ENCODE data around the gene FAM120A. TPM values are rescaled to one million over a fixed set of nuclear protein-coding genes. Genes with fewer than 3 reads are reported as not detected.
A peak's percentile ranks its signal among the peaks of the same experiment; 100 is the strongest.

The FAM120A gene
- total and polyA plus RNA-seq, 9 of the 15 experiments (the other 6 are each of a cell fraction or from before 2014, with no cell fraction given), result 8.7 to 71.0 (median 42.2) TPM

DNA sequence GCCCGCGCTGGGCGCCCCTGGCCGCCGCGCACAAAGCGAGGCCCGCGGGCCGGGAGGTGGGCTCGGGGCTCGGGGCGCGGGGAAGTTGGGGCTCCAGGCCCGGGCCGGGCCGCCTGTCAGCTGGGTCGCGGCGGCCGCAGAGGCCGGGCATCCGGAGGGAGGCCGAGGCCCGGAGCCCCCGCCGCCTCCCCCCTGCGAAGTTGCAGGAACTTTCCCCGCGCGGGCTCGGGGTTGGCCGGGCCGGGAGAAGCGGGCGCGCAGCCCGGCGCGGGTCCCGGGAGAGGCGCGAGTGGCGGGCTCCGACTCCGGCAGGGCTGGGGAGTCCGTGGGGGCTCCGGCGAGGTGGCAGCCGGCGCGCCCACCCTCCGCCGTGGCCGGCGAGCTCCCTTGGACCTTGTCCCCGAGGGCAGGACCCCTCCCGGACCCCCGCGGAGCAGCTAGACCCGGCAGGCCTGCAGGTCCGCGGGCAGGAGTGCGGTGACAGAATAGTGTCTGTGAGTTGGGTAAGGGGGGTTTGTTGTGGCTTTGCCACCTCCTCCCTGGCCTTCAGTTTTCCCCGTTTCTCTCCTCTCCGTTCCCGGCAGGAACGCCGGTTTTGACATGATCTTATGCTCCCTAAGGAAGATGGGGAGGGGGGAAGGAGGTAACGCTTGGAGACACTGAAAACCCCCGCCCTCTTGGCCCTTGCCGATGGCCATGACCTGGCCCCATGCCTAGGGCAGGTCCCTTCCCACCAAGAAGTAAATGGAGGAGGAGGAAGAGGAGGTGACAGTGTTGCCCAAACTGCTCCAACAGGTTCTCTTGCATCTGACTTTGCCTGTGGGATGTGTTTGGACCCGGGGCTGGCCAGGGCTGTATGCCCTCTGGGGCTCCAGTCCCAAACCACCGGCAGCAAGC lies 125.8 kb downstream of the FAM120A start (continued):
- TF ChIP-seq RBM25 (IDR thresholded peaks at IDR 0.05; ENCODE audit: low read depth, low read length, severe bottlenecking) (no peak), PCBP1 (IDR thresholded peaks at IDR 0.05; ENCODE audit: low read depth, low read length, poor library complexity, severe bottlenecking) (no peak), HIVEP1 (CRISPR knock-in tag; IDR thresholded peaks at IDR 0.05) (no peak), CREB1 (IDR thresholded peaks at IDR 0.05) (no peak), CREB1 (CRISPR knock-in tag; IDR thresholded peaks at IDR 0.05) (no peak), FOXP1 (CRISPR knock-in tag; IDR thresholded peaks at IDR 0.05) (no peak), RB1 (IDR thresholded peaks at IDR 0.05; ENCODE audit: low read depth) (peak; percentile 39; the same call in 1 of the 2 replicates), HDAC1 (IDR thresholded peaks at IDR 0.05) (no peak), L3MBTL2 (IDR thresholded peaks at IDR 0.05) (no peak), TSC22D4 (tag; IDR thresholded peaks at IDR 0.05) (no peak), ZNF232 (CRISPR knock-in tag; IDR thresholded peaks at IDR 0.05) (no peak), ZNF24 (IDR thresholded peaks at IDR 0.05) (no peak), ARID1B (IDR thresholded peaks at IDR 0.05) (no peak), U2AF2 (optimal IDR thresholded peaks at IDR 0.05; ENCODE audit: low read depth, low read length) (no peak), KLF1 (tag; IDR thresholded peaks at IDR 0.05) (no peak), YY1 (IDR thresholded peaks at IDR 0.05; ENCODE audit: borderline replicate concordance in 1 of 3, control insufficient read depth in 1 of 3, extremely low read depth in 1 of 3, insufficient read depth in 3 of 3, insufficient read length in 1 of 3, insufficient replicate concordance in 2 of 3, low read depth in 1 of 3, low read length in 2 of 3) (no peak)
- TF ChIP-seq, protein P1, sequence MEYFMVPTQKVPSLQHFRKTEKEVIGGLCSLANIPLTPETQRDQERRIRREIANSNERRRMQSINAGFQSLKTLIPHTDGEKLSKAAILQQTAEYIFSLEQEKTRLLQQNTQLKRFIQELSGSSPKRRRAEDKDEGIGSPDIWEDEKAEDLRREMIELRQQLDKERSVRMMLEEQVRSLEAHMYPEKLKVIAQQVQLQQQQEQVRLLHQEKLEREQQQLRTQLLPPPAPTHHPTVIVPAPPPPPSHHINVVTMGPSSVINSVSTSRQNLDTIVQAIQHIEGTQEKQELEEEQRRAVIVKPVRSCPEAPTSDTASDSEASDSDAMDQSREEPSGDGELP (CRISPR knock-in tag; IDR thresholded peaks at IDR 0.05; ENCODE audit: borderline replicate concordance), result 0 out of 2 replicates have a peak, but pooled peaks have one; percentile 7
- TF ChIP-seq, protein P2, sequence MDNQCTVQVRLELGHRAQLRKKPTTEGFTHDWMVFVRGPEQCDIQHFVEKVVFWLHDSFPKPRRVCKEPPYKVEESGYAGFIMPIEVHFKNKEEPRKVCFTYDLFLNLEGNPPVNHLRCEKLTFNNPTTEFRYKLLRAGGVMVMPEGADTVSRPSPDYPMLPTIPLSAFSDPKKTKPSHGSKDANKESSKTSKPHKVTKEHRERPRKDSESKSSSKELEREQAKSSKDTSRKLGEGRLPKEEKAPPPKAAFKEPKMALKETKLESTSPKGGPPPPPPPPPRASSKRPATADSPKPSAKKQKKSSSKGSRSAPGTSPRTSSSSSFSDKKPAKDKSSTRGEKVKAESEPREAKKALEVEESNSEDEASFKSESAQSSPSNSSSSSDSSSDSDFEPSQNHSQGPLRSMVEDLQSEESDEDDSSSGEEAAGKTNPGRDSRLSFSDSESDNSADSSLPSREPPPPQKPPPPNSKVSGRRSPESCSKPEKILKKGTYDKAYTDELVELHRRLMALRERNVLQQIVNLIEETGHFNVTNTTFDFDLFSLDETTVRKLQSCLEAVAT (IDR thresholded peaks at IDR 0.05), result no peak
- TF ChIP-seq, protein P3, sequence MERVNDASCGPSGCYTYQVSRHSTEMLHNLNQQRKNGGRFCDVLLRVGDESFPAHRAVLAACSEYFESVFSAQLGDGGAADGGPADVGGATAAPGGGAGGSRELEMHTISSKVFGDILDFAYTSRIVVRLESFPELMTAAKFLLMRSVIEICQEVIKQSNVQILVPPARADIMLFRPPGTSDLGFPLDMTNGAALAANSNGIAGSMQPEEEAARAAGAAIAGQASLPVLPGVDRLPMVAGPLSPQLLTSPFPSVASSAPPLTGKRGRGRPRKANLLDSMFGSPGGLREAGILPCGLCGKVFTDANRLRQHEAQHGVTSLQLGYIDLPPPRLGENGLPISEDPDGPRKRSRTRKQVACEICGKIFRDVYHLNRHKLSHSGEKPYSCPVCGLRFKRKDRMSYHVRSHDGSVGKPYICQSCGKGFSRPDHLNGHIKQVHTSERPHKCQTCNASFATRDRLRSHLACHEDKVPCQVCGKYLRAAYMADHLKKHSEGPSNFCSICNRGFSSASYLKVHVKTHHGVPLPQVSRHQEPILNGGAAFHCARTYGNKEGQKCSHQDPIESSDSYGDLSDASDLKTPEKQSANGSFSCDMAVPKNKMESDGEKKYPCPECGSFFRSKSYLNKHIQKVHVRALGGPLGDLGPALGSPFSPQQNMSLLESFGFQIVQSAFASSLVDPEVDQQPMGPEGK (CRISPR knock-in tag; IDR thresholded peaks at IDR 0.05; ENCODE audit: borderline replicate concordance), result no peak
- TF ChIP-seq, protein P4, sequence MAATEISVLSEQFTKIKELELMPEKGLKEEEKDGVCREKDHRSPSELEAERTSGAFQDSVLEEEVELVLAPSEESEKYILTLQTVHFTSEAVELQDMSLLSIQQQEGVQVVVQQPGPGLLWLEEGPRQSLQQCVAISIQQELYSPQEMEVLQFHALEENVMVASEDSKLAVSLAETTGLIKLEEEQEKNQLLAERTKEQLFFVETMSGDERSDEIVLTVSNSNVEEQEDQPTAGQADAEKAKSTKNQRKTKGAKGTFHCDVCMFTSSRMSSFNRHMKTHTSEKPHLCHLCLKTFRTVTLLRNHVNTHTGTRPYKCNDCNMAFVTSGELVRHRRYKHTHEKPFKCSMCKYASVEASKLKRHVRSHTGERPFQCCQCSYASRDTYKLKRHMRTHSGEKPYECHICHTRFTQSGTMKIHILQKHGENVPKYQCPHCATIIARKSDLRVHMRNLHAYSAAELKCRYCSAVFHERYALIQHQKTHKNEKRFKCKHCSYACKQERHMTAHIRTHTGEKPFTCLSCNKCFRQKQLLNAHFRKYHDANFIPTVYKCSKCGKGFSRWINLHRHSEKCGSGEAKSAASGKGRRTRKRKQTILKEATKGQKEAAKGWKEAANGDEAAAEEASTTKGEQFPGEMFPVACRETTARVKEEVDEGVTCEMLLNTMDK (IDR thresholded peaks at IDR 0.05; ENCODE audit: borderline replicate concordance, insufficient read depth, low read depth, low read length, poor library complexity, severe bottlenecking), result no peak
